Ectodermal cell (in vitro differentiated cells): ENCODE measurements around the gene BBS1.

Experiments
- H3K27ac ChIP-seq: 2 replicates; pipeline ENCODE4 v1.7.0; 2013; ENCODE audit warnings: mild to moderate bottlenecking, low read depth, low read length; ENCODE audit not compliant: insufficient read depth, poor library complexity, severe bottlenecking
- H3K27me3 ChIP-seq: 2 replicates; pipeline ENCODE4 v1.7.0; 2013; ENCODE audit warnings: mild to moderate bottlenecking, low read length; ENCODE audit not compliant: insufficient read depth, control insufficient read depth, poor library complexity, severe bottlenecking
- H3K36me3 ChIP-seq: one replicate; pipeline ENCODE4 v1.7.0; 2013; ENCODE audit warnings: low read length; ENCODE audit not compliant: control insufficient read depth, insufficient read depth
- H3K4me1 ChIP-seq: one replicate; pipeline ENCODE4 v1.7.0; 2013; ENCODE audit warnings: low read length; ENCODE audit not compliant: control insufficient read depth, insufficient read depth
- H3K4me3 ChIP-seq: 2 replicates; pipeline ENCODE4 v1.7.0; 2013; ENCODE audit warnings: low read depth, low read length, control low read depth; ENCODE audit not compliant: insufficient read depth
- H3K9me3 ChIP-seq: 2 replicates; pipeline ENCODE4 v1.7.0; 2013; ENCODE audit warnings: mild to moderate bottlenecking, low read length, moderate library complexity; ENCODE audit not compliant: control insufficient read depth
- WGBS, 2 experiments: methylation state at CpG; one replicate each; pipeline ENCODE4 v1.1.7; 2013; ENCODE audit warnings: missing lambda C conversion rate in 2 of 2; 5-methylcytosine and 5-hydroxymethylcytosine counted together

BBS1 gene

DNA sequence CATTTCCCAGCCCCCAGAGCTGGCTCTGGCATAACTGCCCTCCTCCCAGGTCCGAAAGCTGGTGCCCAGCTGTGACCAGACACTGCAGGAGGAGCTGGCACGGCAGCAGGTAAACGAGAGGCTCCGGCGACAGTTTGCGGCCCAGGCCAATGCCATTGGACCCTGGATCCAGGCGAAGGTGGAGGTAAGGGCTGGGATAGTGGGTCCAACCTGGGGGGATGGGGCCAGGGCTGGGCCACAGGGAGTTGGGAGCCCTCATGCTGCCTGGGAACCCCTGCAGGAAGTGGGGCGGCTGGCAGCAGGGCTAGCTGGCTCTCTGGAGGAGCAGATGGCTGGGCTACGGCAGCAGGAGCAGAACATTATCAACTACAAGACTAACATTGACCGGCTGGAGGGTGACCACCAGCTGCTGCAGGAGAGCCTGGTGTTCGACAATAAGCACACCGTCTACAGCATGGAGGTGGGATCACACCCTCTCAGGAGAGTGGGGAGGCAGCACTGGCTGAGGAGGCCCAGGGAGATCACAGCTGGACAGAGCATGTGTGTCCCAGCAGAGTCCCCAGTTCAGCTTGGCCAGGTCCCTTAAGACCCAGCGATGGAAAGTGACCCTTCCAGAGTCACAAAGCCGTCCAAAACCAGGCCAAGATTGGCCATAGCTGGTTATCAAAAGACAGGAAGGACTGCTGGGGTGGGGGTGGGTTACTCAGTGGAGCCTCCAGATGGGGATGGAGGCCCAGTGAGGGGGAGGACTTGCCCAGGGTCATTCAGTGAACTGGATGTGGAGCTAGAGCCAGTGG, 50.9 kb downstream of the BBS1 start:
- no peak overlapping the region for H3K27ac ChIP-seq
- H3K36me3 ChIP-seq: peaks cover 17% of the 10 kb centered on the region
- no peak overlapping the region for H3K4me3 ChIP-seq
- no peaks in the 10 kb centered on the region for H3K4me1 ChIP-seq
- no peaks in the 10 kb centered on the region for H3K27me3 ChIP-seq
- H3K9me3 ChIP-seq: no peaks in the 10 kb centered on the region
- WGBS, 2 experiments: 94% methylated on average over 14 of the region's 14 CpGs

DNA sequence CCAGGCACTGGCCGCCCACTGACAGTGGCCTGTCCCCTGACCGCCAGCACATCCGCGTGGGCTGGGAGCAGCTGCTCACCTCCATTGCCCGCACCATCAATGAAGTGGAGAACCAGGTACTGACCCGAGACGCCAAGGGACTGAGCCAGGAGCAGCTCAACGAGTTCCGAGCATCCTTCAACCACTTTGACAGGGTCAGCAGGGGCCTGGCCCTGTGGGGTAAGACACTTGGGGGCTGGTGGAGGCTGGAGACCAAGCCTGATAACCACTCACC, 51.5 kb downstream of the BBS1 start:
- H3K36me3 ChIP-seq: peaks cover 17% of the 10 kb centered on the region
- no peak overlapping the region for H3K27ac ChIP-seq
- 96% methylated on average over 9 of the region's 9 CpGs for whole genome bisulfite sequencing, 2 experiments
- no peaks in the 10 kb centered on the region for H3K4me1 ChIP-seq
- H3K9me3 ChIP-seq: no peaks in the 10 kb centered on the region
- no peaks in the 10 kb centered on the region for H3K27me3 ChIP-seq
- H3K4me3 ChIP-seq: no peak overlapping the region

DNA sequence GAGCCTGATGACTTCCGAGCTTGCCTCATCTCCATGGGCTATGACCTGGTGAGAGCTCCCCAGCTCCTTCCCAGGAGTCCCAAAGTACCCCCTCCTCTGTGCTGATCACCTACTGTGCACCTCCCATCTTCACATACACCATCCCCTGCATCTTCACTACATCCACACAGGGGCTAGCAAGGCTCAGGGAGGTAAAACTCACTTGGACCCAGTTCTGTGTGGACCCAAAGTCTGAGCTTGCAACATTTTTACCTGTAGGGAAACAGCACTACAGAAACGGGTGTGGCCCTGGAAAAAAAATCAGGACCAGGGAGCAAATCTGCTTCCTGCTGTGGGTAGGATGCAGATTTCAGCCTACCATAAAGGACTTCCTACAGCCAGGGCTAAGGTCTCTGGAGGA, 51.8 kb downstream of the BBS1 start:
- H3K4me3 ChIP-seq: no peak overlapping the region
- no peaks in the 10 kb centered on the region for H3K9me3 ChIP-seq
- peaks cover under 1% of the 10 kb centered on the region for H3K27me3 ChIP-seq
- peaks cover 17% of the 10 kb centered on the region for H3K36me3 ChIP-seq
- no peak overlapping the region for H3K27ac ChIP-seq
- WGBS, 2 experiments: 93 to 98% methylated on average over 2 of the region's 2 CpGs
- no peaks in the 10 kb centered on the region for H3K4me1 ChIP-seq

DNA sequence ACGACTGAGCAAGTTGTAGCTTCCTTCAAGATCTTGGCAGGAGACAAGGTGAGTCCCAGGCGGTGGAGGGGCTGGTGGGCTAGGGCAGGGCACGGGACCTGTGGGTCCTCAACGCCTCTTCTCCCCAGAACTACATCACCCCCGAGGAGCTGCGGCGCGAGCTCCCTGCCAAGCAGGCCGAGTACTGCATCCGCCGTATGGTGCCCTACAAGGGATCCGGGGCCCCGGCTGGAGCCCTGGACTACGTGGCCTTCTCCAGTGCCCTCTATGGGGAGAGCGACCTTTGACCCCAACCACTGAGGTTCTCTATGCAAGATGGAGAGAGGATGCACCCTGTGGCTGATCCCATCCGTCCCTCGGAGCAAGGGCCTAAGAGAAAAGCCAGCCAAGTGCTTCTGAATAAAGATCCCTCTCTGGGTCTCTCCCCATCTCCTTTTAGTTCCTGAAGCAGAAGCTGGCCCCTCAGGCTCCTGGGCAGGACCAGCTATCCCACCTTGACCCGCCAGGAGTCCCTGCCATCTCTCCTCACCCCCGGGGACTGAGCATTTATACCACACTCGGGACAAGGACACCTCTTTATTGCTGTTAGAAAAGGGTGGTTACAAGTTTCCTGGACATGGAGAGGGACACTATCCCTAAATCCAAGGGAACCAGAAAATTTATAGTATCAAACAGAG, 52.6 kb downstream of the BBS1 start:
- Histone ChIP-seq H3K27me3 (peaks cover 6% of the 10 kb centered on the region), H3K9me3 (no peaks in the 10 kb centered on the region), H3K4me1 (no peaks in the 10 kb centered on the region), H3K27ac (no peak overlapping the region), H3K4me3 (no peak overlapping the region), H3K36me3 (peaks cover 14% of the 10 kb centered on the region)
- WGBS, 2 experiments: 94 to 95% methylated on average over 20 of the region's 20 CpGs

DNA sequence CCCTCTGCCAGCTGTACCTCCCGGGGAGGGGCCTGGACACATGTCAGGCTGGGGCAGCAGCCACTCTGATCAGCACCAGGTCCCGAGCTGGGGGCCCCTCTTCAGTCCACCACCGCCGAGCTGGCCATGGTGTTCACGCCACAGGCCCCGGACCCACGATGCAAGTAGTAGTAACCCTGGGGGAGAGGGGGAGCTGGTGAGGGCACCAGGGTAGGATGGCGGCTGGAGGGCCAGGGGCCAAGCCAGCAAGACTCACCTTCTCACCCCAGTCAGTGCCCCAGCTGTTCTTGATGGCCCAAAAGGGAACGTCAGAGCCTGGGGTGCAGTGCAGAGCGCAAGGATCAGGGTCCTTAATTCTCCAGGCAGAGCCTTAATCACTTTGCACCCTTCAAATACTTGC, 53.4 kb downstream of the BBS1 start:
- WGBS, 2 experiments: 94 to 96% methylated on average over 10 of the region's 10 CpGs
- no peak overlapping the region for H3K27ac ChIP-seq
- no peak overlapping the region for H3K4me3 ChIP-seq
- no peaks in the 10 kb centered on the region for H3K4me1 ChIP-seq
- peaks cover 8% of the 10 kb centered on the region for H3K36me3 ChIP-seq
- H3K27me3 ChIP-seq: peaks cover 6% of the 10 kb centered on the region
- no peaks in the 10 kb centered on the region for H3K9me3 ChIP-seq

DNA sequence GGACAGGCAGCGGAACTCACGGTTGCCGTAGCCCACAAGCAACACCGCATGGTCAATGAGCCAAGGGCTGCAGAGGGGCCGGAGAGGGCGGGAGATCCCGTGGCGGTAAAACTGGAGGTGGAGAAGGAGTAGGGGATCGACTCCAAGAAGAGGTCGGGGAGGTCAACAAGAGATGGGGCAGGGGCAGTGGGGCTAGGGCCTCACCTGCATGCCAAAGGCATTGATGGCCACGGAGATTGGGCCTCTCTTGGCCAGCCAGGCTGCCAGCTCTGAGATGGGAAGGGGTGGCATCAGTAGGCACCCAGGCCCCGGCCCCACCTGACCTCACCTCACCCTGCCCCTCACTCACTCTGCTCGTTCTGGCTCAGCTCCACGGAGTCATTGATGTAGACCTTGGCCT, 54.1 kb downstream of the BBS1 start:
- H3K27me3 ChIP-seq: peaks cover 6% of the 10 kb centered on the region

DNA sequence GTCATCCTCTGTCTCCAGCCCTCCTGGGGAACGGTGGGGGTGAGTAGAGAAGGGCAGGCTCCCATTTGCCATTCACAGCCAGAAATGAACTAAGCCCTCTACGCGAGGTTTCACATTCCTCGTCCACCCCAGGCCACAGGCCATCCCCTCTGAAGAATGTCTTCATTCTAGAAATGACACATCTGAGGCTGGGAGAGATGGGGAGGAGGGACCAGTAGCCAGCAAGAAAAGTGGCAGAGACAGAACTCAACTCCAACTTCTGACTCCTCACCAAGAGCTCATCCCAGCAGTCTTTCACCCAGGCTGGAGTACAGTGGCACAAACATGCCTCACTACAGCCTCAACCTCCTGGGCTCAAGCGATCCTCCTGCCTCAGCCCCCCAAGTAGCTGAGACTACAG, 54.5 kb downstream of the BBS1 start:
- Histone ChIP-seq H3K4me1 (no peaks in the 10 kb centered on the region), H3K27ac (no peak overlapping the region), H3K27me3 (peaks cover 6% of the 10 kb centered on the region), H3K36me3 (peaks cover 7% of the 10 kb centered on the region), H3K4me3 (no peak overlapping the region), H3K9me3 (no peaks in the 10 kb centered on the region)
- WGBS, 2 experiments: 91 to 92% methylated on average over 5 of the region's 5 CpGs

More for the DNA sequence above, 54.1 kb downstream of the BBS1 start:
- no peaks in the 10 kb centered on the region for H3K4me1 ChIP-seq
- H3K27ac ChIP-seq: no peak overlapping the region
- no peaks in the 10 kb centered on the region for H3K9me3 ChIP-seq
- 94% methylated on average over 14 of the region's 14 CpGs for WGBS, 2 experiments
- H3K4me3 ChIP-seq: no peak overlapping the region
- H3K36me3 ChIP-seq: peaks cover 7% of the 10 kb centered on the region

DNA sequence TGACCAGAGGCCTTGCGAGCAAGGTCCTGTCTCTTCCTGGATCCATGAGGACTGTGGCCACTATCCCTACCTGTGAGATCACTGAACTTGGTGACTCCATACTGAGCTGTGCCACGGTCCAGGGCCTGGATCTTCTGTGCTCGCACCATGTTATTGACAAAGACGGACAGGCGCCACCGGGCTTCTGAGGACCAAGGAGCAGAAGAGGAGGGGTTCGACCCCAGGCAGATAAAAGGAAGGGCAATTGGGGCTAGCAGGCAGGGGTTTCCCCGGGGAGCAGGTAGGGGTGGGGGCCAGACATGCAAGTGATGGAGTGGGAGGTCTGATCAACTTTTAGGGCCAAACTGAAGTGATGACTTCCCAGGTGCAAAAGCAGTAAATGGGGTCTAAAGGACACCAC, 55.8 kb downstream of the BBS1 start:
- H3K27ac ChIP-seq: no peak overlapping the region
- peaks cover 6% of the 10 kb centered on the region for H3K27me3 ChIP-seq
- H3K4me1 ChIP-seq: no peaks in the 10 kb centered on the region
- no peaks in the 10 kb centered on the region for H3K36me3 ChIP-seq
- no peaks in the 10 kb centered on the region for H3K9me3 ChIP-seq
- H3K4me3 ChIP-seq: no peak overlapping the region
- 94 to 97% methylated on average over 8 of the region's 8 CpGs for WGBS, 2 experiments

DNA sequence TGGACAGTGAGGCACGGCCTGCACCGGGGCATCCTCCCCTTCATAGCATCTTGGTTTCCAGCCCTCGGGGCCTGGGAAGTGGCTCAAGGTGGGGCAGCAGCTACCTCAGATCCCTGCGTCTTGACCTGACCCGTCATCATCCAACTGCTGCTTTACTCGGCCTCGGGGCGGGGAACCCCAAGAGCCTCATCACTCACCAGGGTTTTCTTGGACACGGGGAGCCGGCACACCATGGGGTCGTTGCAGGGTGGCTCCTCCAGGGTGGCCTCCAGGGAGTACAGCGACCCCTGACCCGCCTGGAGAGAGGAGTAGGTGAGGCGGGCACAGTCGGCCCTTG, 57.3 kb downstream of the BBS1 start:
- H3K36me3 ChIP-seq: no peaks in the 10 kb centered on the region
- peaks cover 6% of the 10 kb centered on the region for H3K27me3 ChIP-seq
- peak overlapping the region; percentile 25 for H3K4me3 ChIP-seq
- no peak overlapping the region for H3K27ac ChIP-seq
- H3K4me1 ChIP-seq: no peaks in the 10 kb centered on the region
- WGBS, 2 experiments: 82 to 85% methylated on average over 15 of the region's 15 CpGs
- H3K9me3 ChIP-seq: no peaks in the 10 kb centered on the region

DNA sequence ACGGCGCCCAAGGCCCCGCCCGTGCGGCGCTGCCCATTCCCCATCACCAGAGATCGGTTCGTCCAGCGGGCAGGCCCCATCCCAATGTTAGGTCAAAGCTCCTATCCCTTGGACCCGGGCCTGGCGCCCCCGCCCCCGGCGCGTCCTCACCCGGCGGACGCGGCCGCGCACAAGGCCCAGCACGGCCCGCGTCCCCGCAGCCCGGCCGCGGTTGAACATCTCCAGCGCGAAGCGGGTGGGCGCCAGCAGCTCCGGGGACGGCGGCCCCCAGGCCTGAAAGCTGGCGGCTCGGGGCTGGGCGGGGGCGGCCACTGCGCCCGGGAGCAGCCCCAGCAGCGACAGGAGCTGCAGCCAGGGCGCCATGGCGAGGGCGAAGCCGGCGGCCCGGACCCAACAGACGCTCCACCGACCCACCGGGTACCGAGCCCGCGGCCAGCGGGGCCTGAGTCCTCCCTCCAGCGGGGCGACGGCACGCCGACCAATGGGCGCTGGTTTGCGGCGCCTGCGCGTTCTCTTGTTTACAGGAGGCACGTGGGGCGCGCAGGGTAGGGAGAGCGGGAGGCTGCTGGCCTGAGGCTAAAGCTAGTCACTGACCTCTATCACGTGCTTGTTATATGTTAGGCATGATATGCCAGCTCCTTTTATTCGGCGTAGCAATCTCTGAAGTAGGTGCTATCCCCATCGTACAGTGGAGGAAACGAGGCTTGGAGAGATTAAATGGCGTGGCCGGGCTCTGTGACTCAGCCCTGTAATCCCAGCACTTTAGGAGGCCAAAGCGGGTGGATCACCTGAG, 57.9 kb downstream of the BBS1 start, which contains the start of gene CTSF:
CTSF (minus strand) TSS at position 483 of the 793 bp plus-strand sequence; CDS start at position 363, 120 bp downstream.
- 69 to 75% methylated on average over 77 of the region's 77 CpGs for WGBS, 2 experiments
- peak within 1 kb of the TSS; percentile 25 for H3K4me3 ChIP-seq

More for the DNA sequence above, 57.9 kb downstream of the BBS1 start, which contains the start of gene CTSF:
- Histone ChIP-seq H3K36me3 (no peaks in the 10 kb centered on the region), H3K27me3 (peaks cover 6% of the 10 kb centered on the region), H3K4me1 (no peaks in the 10 kb centered on the region), H3K9me3 (no peaks in the 10 kb centered on the region), H3K27ac (no peak within 1 kb of the TSS)
